GM18868 (cell line): Measurements from ENCODE around the gene CFHR2.
A peak's percentile ranks its signal among the peaks of the same experiment; 100 is the strongest.
"Not testable (repeated sequence)": the region's sequence is repeated elsewhere in the genome, so short reads cannot be mapped to it uniquely, and the experiment has no call there.

ENCODE experiments used
- ATAC-seq: cut with Tn5 transposase; IDR thresholded peaks from one replicate; pipeline ENCODE4 v1.9.1; 2021; ENCODE audit warnings: mild to moderate bottlenecking, moderate library complexity; ENCODE audit not compliant: unreplicated experiment

CFHR2 gene

GRCh38 chr1:196943568-196943967 lies at the start of gene CFHR2:
CFHR2 (plus strand) TSS chr1:196943738; CDS start chr1:196943881, 143 bp downstream.
- not testable (repeated sequence) for ATAC-seq

GRCh38 chr1:196896355-196896754 lies 47.2 kb upstream of the CFHR2 start:
- no peak for ATAC-seq

GRCh38 chr1:196897158-196897828 lies 46.2 kb upstream of the CFHR2 start:
- ATAC-seq = peak; percentile 58

DNA sequence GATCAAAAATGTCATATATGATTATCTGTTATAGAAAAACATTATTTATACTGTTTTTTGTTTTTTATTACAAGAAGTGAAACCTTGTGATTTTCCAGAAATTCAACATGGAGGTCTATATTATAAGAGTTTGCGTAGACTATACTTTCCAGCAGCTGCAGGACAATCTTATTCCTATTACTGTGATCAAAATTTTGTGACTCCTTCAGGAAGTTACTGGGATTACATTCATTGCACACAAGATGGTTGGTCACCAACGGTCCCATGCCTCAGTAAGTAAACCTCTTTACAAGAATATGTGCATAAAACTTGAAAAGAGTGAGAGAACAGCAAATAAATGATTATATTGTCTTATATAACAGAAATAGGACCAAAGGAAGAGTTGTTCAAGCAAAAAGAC lies 41.2 kb upstream of the CFHR2 start:
- ATAC-seq = no peak

DNA sequence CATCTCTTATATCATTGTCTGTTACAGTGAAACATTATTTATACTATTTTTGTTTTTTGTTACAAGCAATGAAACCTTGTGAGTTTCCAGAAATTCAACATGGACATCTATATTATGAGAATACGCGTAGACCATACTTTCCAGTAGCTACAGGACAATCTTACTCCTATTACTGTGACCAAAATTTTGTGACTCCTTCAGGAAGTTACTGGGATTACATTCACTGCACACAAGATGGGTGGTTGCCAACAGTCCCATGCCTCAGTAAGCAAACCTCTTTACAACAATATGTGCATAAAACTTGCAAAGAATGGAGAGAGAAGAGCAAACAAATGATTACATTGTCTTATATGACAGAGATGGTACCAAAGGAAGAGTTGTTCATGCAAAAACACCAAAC lies 33.3 kb upstream of the CFHR2 start:
- ATAC-seq = no peak

GRCh38 chr1:196912283-196912682 lies 31.3 kb upstream of the CFHR2 start:
- ATAC-seq = not testable (repeated sequence)

DNA sequence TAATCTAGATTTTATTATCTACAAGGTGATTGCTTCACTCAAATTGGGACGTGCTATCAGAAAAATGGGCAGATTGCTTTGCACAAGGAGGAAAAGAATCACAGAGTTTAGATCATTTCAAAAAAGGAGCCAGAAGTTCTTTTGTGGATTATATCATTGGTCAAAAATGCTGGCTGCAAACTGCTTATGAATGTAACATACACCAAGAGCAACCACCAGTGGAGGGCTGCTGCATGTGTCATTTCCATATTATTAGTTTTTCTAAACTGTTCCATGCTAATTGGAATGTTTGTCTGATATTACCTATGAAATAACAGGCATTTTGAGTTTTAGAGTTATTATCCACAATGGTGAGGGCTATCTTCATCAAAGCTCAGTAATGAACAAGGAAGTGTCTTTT lies 16.7 kb upstream of the CFHR2 start:
- not testable (repeated sequence) for ATAC-seq

DNA sequence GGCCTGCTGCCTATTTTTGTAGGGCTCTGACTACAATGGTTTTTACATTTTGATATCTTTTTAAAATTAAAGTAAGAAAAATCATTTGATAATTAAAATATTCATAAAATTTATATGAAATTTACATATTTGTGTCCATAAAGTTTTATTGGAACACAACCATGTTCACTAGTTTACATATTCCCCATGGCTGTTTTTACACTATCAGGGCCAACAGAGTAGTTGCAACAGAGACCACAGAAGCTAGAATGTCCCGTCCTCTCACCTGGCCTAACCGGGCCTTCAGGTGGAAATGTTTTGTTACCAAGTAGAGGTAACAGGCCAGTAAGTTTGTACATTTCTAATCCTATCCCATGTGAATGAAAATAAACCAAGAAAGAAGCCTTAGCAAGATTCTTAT lies 10.7 kb upstream of the CFHR2 start:
- not testable (repeated sequence) for ATAC-seq

- no peak for ATAC-seq
These were observed 9.9 kb upstream of the CFHR2 start for GRCh38 chr1:196933531-196934189.

- not testable (repeated sequence) for ATAC-seq
These were observed 2.1 kb upstream of the CFHR2 start for GRCh38 chr1:196941474-196941873.

GRCh38 chr1:196951711-196952394 lies 8.3 kb downstream of the CFHR2 start:
- peak; percentile 97 for ATAC-seq

DNA sequence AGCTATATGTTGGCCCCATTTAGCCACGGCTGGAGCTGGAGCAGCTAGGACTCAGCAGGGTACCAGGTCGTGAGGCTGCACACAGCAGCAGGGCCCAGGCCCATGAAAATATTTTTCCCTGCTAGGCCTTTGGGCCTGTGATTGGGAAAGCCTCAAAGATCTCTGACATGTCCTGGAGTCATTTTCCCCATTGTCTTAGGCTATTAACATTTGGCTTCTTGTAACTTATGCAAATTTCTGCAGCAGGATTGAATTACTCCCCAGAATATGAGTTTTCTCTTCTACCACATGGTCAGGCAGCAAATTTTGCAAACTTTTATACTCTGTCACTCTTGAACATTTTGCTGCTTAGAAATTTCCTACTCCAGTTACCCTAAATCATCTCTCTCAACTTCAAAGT lies 11.2 kb downstream of the CFHR2 start:
- ATAC-seq = no peak

- no peak for ATAC-seq
These were observed 12.4 kb downstream of the CFHR2 start for GRCh38 chr1:196955926-196956325.

- ATAC-seq = peak; percentile 93
These were observed 17.3 kb downstream of the CFHR2 start for GRCh38 chr1:196960854-196961253.

DNA sequence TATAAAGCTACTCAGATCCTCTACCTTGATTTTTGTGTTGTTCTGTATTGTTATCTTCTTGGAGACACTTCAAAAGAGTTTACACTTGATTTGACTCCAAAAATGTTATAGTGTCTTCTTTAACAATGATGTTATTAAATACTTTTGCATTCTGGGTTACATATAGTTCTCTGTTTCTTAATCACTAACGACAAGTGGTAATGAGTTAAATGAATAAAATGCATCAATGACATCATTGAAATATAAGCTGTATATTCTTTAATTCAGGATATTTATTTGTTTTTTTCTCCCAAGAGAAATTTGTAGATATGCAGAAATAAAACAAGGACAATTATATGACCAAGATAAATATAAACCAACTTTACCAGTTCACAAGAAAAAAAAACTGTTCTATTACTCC lies 26.6 kb downstream of the CFHR2 start:
- ATAC-seq = no peak

DNA sequence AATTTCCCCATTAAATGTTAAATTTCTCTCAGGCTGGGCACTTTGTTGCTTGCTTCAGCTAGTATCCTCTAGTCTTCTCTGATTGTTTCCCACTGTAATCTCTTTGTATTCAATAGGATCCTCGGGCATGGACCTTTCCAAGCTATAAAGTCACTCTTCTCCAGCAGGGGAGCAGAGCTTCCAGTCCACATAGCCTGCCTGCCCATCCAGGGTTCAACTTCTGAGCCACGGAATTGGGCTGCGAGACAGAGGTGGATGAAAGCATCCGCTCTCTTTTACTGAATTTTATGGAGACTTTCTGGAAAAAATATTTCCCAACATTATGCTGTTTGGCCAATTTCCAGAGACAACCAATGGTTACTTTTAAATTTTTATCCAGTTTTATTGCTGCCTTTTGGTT lies 32.7 kb downstream of the CFHR2 start:
- no peak for ATAC-seq

DNA sequence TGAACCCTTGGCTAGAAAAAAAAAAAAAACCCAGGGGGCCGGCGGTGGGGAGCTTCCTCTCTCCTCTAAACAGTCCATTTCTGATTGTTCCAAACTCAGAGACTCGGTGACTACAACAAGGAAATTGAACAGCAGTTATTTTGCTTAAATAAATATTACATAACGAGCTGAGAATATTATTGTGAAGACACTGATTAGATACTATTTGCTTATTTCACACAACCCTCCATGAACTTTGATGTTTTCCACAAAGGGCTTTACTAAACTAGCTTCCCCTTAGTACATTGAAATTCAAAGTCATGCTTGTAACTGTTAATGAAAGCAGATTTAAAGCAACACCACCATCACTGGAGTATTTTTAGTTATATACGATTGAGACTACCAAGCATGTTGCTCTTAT lies 33.7 kb downstream of the CFHR2 start, which contains the start of gene CFHR5:
Gene CFHR5, plus strand, starts transcription at position 279 of the 400 bp plus-strand sequence. Its CDS starts 109 bp downstream, at position 388.
- no peak for ATAC-seq

- no peak for ATAC-seq
These were observed 37.3 kb downstream of the CFHR2 start for GRCh38 chr1:196980859-196981258.

DNA sequence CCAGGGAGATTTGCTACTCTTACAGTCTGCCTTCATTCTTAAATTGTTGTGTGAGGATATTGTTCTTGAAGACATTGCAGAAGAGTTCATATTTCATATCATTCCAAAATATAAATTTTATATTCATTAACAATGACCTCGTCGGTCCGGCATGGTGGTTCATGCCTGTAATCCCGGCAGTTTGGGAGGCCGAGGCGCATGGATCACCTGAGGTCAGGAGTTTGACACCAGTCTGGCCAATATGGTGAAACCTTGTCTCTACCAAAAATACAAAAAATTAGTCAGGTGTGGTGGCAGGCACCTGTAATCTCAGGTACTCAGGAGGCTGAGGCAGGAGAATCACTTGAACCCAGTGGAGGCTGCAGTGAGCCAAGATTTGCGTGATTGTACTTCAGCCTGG lies 38.7 kb downstream of the CFHR2 start:
- ATAC-seq = not testable (repeated sequence)

GRCh38 chr1:196991919-196992651 lies 48.5 kb downstream of the CFHR2 start:
- not testable (repeated sequence) for ATAC-seq

- ATAC-seq = no peak
These were observed 50.4 kb downstream of the CFHR2 start for GRCh38 chr1:196993916-196994315.
